OCI-LY1 (cell line): Measurements from ENCODE around the gene SIRT6.

Experiments
- EZH2 ChIP-seq: fragments of 200-600 bp; sonication (generic), shearing (Covaris generic); IDR thresholded peaks from 2 replicates; pipeline ENCODE4 v1.8.0; 2017; ENCODE audit warnings: borderline replicate concordance, mixed run types, mild to moderate bottlenecking, antibody characterized with exemption, low read length, moderate library complexity, mixed read lengths
- TF ChIP-seq, protein P1 (sequence below): fragments of 200-600 bp; sonication (generic), shearing (Covaris generic); IDR thresholded peaks from 2 replicates; pipeline ENCODE4 v1.5.1; 2017; ENCODE audit warnings: mild to moderate bottlenecking, antibody characterized with exemption, low read length, moderate library complexity, mixed read lengths

DNA sequence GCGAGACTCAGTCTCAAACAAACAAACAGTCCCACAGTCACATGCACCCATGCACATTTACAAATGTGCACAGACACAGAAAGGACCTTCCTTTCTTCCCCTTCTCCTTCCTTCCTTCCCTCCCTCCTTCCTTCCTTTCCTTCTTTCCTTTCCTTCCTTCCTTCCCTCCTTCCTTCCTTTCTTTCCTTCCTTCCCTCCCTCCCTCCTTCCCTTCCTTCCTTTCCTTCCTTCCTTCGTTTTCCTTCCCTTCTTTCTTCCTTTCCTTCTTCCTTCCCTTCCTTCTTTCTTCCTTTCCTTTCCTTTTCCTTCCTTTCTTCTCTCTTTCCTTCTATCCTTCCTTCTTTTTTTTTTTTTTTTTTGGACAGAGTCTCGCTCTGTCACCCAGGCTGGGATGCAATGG lies 30.8 kb upstream of the SIRT6 start:
- TF ChIP-seq EZH2: no peak
- TF ChIP-seq, protein P1, sequence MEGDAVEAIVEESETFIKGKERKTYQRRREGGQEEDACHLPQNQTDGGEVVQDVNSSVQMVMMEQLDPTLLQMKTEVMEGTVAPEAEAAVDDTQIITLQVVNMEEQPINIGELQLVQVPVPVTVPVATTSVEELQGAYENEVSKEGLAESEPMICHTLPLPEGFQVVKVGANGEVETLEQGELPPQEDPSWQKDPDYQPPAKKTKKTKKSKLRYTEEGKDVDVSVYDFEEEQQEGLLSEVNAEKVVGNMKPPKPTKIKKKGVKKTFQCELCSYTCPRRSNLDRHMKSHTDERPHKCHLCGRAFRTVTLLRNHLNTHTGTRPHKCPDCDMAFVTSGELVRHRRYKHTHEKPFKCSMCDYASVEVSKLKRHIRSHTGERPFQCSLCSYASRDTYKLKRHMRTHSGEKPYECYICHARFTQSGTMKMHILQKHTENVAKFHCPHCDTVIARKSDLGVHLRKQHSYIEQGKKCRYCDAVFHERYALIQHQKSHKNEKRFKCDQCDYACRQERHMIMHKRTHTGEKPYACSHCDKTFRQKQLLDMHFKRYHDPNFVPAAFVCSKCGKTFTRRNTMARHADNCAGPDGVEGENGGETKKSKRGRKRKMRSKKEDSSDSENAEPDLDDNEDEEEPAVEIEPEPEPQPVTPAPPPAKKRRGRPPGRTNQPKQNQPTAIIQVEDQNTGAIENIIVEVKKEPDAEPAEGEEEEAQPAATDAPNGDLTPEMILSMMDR: no peak
